Measurements from ENCODE around the gene FADS1. TPM values are rescaled to one million over a fixed set of nuclear protein-coding genes. Genes with fewer than 3 reads are reported as not detected.

Gene FADS1
- total RNA-seq, 1 experiment from 2014 or later, result 116 TPM

- peaks cover 48% of the 10 kb centered on the region for H3K4me1 ChIP-seq
- no peak overlapping the region for H3K4me3 Mint-ChIP-seq (ENCODE audit: unreplicated experiment)
- no peaks in the 10 kb centered on the region for H3K27me3 ChIP-seq (replicated peaks; ENCODE audit: control insufficient read depth, insufficient read depth, low read length)
- peaks cover 21% of the 10 kb centered on the region for H3K4me1 Mint-ChIP-seq (ENCODE audit: low read depth, unreplicated experiment)
- H3K27ac Mint-ChIP-seq (ENCODE audit: unreplicated experiment), result peak overlapping the region; percentile 79
- no peaks in the 10 kb centered on the region for H3K27me3 Mint-ChIP-seq (ENCODE audit: insufficient read depth, unreplicated experiment)
- H3K36me3 ChIP-seq (ENCODE audit: control insufficient read depth, insufficient read depth, low read length), result peaks cover 4% of the 10 kb centered on the region
- no peak for DNase-seq
- no peaks in the 10 kb centered on the region for H3K9me3 ChIP-seq
- peaks cover 85% of the 10 kb centered on the region for H3K36me3 Mint-ChIP-seq (ENCODE audit: insufficient read depth, unreplicated experiment)
- ChIA-PET CTCF (interaction anchor here (1.1 kb wide), 1 partner anchor 24 kb away, joined by 5 read pairs; no protein-coding TSS in a partner anchor), POLR2A (no interaction called here)
- H3K4me3 ChIP-seq (ENCODE audit: low read depth, low read length), result no peak overlapping the region
- intact Hi-C loops (cut with micrococcal nuclease; ENCODE audit: unreplicated experiment), result no loop called here
- no peak for TF ChIP-seq CTCF (IDR thresholded peaks at IDR 0.05; ENCODE audit: insufficient read depth in 1 of 2, low read depth in 1 of 2, low read length in 1 of 2, severe bottlenecking in 1 of 2, unreplicated experiment in 1 of 2)
- H3K9me3 Mint-ChIP-seq (ENCODE audit: unreplicated experiment), result no peaks in the 10 kb centered on the region
- no TSS peak for BruUV-seq (replicated peaks)
Measured at GRCh38 chr11:61771985-61772455, 44.8 kb downstream of the FADS1 start.

DNA sequence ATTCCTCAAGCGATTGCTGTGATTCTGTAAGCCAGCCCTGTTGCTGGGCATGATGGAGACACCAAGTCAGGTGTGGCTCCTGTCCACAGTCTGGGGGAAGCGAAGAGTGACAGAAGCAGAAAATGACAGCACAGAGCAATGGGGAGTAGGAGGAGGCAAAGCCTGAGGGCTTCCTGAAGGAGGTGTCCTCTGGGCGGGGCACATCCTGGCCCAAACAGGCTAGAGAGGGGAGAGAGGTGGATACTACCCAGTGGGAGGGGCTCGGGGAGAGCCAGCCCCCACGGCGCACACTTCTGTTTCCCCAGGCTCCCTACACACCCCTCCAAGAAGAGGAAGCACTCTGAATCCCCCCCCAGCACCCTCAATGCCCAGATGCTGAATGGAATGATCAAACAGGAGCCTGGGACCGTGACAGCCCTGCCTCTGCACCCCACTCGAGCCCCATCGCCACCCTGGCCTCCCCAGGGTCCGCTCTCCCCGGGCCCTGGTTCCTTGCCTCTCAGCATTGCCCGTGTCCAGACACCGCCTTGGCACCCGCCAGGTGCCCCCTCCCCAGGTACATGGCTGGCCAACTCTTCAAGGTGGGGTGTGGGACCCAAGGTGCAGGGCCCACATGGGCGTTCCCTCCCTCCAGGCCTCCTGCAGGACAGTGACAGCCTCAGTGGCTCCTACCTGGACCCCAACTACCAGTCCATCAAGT lies 45.5 kb downstream of the FADS1 start:
- no peak for DNase-seq
- TF ChIP-seq CTCF (IDR thresholded peaks at IDR 0.05; ENCODE audit: insufficient read depth in 1 of 2, low read depth in 1 of 2, low read length in 1 of 2, severe bottlenecking in 1 of 2, unreplicated experiment in 1 of 2), result no peak
- Histone ChIP-seq H3K4me1 (peaks cover 54% of the 10 kb centered on the region), H3K9me3 (no peaks in the 10 kb centered on the region), H3K4me3 (ENCODE audit: low read depth, low read length) (no peak overlapping the region), H3K36me3 (ENCODE audit: control insufficient read depth, insufficient read depth, low read length) (peaks cover 4% of the 10 kb centered on the region), H3K27me3 (replicated peaks; ENCODE audit: control insufficient read depth, insufficient read depth, low read length) (no peaks in the 10 kb centered on the region)
- ChIA-PET POLR2A (no interaction called here), CTCF (no interaction called here)
- Mint-ChIP-seq H3K27ac (ENCODE audit: unreplicated experiment) (peak overlapping the region; percentile 79), H3K27me3 (ENCODE audit: insufficient read depth, unreplicated experiment) (no peaks in the 10 kb centered on the region), H3K4me1 (ENCODE audit: low read depth, unreplicated experiment) (peaks cover 21% of the 10 kb centered on the region), H3K9me3 (ENCODE audit: unreplicated experiment) (no peaks in the 10 kb centered on the region), H3K4me3 (ENCODE audit: unreplicated experiment) (no peak overlapping the region), H3K36me3 (ENCODE audit: insufficient read depth, unreplicated experiment) (peaks cover 84% of the 10 kb centered on the region)
- intact Hi-C loops (cut with micrococcal nuclease; ENCODE audit: unreplicated experiment), result no loop called here
- no TSS peak for BruUV-seq (replicated peaks)

DNA sequence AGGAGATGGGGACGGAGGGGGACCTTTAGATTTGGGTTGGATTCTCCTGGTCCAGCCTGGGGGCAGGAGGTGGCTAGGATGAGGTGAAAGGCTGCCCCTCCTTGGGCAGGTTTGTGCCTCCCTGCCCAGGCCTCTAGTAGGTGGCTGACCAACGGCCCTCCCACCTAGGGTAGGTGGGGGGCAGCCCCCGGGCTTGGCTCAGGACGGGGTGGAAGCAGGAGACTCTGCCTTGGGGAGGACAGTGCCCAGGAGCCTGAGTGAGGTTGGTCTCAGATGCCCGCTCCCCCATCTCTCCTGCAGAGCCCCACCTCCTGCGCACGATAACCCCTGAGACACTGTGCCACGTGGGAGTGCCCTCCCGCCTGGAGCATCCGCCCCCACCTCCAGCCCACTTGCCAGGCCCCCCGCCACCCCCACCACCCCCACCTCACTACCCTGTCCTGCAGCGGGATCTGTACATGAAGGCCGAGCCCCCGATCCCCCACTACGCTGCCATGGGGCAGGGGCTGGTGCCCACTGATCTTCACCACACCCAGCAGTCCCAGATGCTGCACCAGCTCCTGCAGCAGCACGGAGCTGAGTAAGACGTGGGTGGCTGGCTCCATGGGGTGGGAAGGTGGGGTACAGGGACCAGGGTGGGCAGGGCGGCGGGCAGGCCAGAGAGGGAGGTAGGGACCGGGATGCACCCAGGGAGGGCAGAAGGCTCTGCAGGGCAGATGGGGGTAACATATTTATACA lies 46.7 kb downstream of the FADS1 start:
- no peak for TF ChIP-seq CTCF (IDR thresholded peaks at IDR 0.05; ENCODE audit: insufficient read depth in 1 of 2, low read depth in 1 of 2, low read length in 1 of 2, severe bottlenecking in 1 of 2, unreplicated experiment in 1 of 2)
- ChIA-PET CTCF (interaction anchor here (0.6 to 2.1 kb wide), 15 partner anchors 11 to 164 kb away, joined by 3 to 55 read pairs (median 5); partner anchors contain the start of genes FEN1, MYRF and TMEM258), POLR2A (interaction anchor here (0.6 to 1.0 kb wide), 6 partner anchors 11 to 45 kb away, joined by 3 to 9 read pairs (median 5); partner anchors contain the start of genes FEN1 and TMEM258)
- peak overlapping the region; percentile 1; the same call in 1 of the 2 replicates for H3K4me3 ChIP-seq (ENCODE audit: low read depth, low read length)
- Mint-ChIP-seq H3K4me1 (ENCODE audit: low read depth, unreplicated experiment) (peaks cover 21% of the 10 kb centered on the region), H3K27ac (ENCODE audit: unreplicated experiment) (peak overlapping the region; percentile 87), H3K36me3 (ENCODE audit: insufficient read depth, unreplicated experiment) (peaks cover 76% of the 10 kb centered on the region), H3K4me3 (ENCODE audit: unreplicated experiment) (peak overlapping the region; percentile 63), H3K9me3 (ENCODE audit: unreplicated experiment) (no peaks in the 10 kb centered on the region), H3K27me3 (ENCODE audit: insufficient read depth, unreplicated experiment) (no peaks in the 10 kb centered on the region)
- intact Hi-C loops (cut with micrococcal nuclease; ENCODE audit: unreplicated experiment), result loop anchor here (1.0 kb wide), 1 partner anchor 14 kb away; no protein-coding TSS in a partner anchor
- BruUV-seq (replicated peaks), result TSS peak; percentile 29
- H3K9me3 ChIP-seq, result no peaks in the 10 kb centered on the region
- no peak for DNase-seq
- peaks cover 54% of the 10 kb centered on the region for H3K4me1 ChIP-seq
- H3K27me3 ChIP-seq (replicated peaks; ENCODE audit: control insufficient read depth, insufficient read depth, low read length), result no peaks in the 10 kb centered on the region
- H3K36me3 ChIP-seq (ENCODE audit: control insufficient read depth, insufficient read depth, low read length), result peaks cover 2% of the 10 kb centered on the region

Data from Caco-2 (cell line).